GM19193 (cell line): ENCODE measurements around the gene NPC1L1.

Experiments used
- POLR2A ChIP-seq: IDR thresholded peaks from 4 replicates; pipeline ENCODE4 v1.6.1; 2011; ENCODE audit not compliant: insufficient read depth, insufficient read length; ENCODE audit errors: extremely low read depth

Gene NPC1L1

GRCh38 chr7:44476313-44476712 is 64.8 kb downstream of the NPC1L1 start:
- TF ChIP-seq POLR2A: no peak

- no peak for TF ChIP-seq POLR2A
These were observed 67.8 kb downstream of the NPC1L1 start for GRCh38 chr7:44473295-44473694.

- TF ChIP-seq POLR2A: no peak
These were observed 68.3 kb downstream of the NPC1L1 start for GRCh38 chr7:44472843-44473242.

- no peak for TF ChIP-seq POLR2A
These were observed 69.3 kb downstream of the NPC1L1 start for GRCh38 chr7:44471850-44472249.

GRCh38 chr7:44471436-44471835 is 69.7 kb downstream of the NPC1L1 start:
- TF ChIP-seq POLR2A: no peak

GRCh38 chr7:44470628-44471245 is 70.4 kb downstream of the NPC1L1 start:
- TF ChIP-seq POLR2A: no peak

- TF ChIP-seq POLR2A: no peak
These were observed 71.0 kb downstream of the NPC1L1 start for GRCh38 chr7:44470135-44470479.

GRCh38 chr7:44469461-44470134 is 71.5 kb downstream of the NPC1L1 start:
- TF ChIP-seq POLR2A: no peak

GRCh38 chr7:44467217-44467548 is 73.9 kb downstream of the NPC1L1 start:
- TF ChIP-seq POLR2A: no peak

- no peak for TF ChIP-seq POLR2A
These were observed 74.6 kb downstream of the NPC1L1 start for GRCh38 chr7:44466300-44467216.

GRCh38 chr7:44465490-44465889 is 75.6 kb downstream of the NPC1L1 start:
- no peak for TF ChIP-seq POLR2A

- TF ChIP-seq POLR2A: no peak
These were observed 77.8 kb downstream of the NPC1L1 start for GRCh38 chr7:44463169-44463808.
